HG03097 (cell line): ENCODE measurements around the gene PUS1.

Experiments
- ATAC-seq: cut with Tn5 transposase; IDR thresholded peaks from one replicate; pipeline ENCODE4 v1.9.1; 2021; ENCODE audit not compliant: unreplicated experiment, low FRiP score

The PUS1 gene

DNA sequence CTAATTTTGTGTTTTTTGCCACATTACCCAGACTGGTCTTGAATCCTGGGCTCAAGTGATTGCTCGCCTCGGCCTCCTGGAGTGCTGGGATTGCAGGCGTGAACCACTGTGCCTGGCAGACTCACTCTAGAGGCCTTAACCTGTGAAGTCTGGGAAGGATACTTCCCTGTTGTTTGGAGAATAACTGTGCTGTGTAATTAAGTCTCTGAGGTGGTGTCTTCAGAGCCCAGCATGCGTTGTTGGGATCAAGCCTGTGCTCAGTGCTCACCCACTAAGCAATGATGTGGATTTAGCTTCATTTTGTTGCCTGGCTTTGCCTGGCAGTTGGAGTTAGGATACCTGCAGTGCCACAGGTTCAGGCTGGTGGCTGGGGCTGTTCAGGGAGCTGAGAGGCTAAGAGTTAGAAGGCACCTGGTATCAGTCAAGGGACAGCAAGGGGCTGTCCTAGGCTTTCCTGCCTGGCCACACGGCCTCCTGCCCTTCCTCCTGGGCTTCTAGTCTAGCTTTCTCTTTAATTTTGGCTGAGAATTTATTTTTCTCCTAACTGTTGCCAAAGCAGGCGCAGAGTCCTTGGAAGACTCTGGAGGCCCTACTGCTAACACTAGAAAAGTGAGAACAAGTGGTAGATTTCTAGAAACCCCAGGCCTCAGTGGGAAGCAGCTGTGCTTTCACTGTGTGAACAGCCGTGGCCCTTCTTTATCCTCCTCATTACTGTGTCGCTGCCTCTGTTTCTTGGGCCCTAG lies 59.1 kb downstream of the PUS1 start:
- no peak for ATAC-seq

DNA sequence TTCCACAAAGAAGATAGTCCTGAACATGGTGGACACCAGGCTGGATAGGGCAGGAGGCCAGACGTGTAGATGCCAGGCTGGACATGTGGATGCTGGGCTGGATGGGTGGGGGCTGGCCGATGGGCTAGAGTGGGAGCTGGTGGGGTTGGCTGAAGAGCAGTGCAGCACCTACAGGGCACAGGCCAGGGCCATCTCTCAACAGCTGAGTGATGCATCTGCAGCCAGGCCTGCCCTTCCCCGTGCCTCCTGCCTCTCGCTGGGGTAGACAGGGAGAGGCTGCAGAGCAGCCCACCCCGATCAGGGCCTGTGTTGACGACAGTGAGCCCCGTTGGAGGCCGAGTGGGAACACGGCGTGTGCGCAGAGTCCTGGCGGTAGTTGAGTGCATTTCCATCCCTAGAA lies 59.9 kb downstream of the PUS1 start:
- no peak for ATAC-seq

DNA sequence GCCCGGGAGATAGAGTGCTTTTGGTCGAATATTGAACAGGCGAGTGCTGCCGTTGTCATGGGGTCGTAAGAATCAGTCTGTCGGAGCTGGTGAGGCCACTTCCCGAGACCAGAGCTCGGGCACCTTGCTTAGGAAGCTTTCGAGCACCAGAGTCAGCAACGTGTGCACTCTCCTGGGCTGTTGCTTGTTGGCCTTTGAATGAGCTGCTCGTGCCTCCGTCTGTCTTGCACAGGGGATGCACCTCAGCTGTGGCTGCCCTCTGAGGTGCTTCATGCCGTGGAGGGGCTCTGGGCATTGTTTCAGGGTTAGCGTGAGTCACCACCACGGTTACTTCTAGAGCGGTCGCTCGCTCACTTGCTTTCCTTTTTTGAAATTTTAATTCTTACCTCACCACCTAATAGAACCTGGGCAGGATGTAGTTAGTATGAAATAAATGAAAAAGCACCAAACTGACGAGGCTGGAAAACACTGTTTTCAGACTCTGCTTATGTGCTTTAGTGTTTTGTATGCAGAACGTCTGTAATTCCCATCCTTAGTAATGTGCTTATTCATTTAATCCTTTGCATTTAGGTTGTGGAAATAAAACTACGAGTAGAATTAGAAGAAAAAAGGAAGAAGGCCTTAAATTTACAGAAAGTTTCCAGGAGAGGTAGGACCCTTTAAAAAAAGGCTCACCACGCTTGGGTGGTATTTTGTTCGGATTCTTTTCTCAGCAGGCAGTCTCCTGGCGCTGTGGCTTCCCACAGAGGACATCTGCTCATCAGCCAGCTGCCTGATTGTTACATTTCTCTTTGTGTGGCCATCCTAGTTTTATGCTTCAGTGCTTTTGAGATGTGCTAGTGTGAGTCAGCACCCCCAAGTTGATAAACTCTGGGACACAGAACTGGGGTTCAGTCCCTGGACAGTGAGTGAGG lies 61.2 kb downstream of the PUS1 start:
- ATAC-seq = no peak

DNA sequence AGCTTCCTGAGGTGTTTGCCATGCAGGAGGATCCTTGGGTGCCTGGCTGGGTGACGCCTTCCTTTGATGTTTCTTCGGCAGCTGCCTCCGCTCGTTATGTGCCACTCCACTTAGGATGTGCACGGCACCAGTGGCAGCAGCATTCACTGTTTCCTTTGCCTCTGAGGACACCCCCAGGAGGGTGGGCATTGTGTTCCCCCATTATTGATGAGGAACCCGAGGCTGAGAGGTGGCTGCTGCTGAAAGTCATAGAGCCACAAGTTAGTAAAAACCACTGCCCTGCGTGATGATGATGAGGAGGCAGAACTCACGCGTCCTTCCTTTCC lies 61.9 kb downstream of the PUS1 start:
- ATAC-seq = no peak

DNA sequence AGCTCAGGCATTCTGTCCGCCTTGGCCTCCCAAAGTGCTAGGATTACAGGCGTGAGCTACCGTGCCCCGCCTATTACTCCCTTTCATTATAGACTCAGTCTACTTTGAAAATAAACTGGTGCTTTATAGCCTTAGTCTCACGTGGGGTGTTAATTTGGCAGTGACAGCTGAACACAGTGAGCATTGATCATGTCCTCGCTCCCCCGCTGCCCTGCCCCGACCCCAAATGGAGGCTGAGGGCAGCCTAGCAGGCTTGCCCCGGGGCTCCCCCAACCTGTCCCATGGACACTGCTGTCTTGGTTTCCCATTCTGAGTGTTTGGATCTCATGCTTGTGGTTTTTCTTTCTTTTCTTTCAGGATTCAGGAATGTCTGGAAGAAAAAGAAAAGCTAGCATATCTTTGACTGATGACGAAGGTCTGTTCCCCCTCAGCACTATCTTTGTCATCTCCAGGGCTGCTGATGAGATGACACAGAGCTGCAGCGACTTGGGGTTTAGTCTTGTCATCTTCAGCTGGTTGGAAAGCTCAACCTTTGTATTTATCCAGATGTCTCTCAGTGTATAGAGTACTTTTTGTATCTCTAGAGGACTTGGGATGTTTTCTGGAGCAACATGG lies 62.8 kb downstream of the PUS1 start:
- no peak for ATAC-seq

DNA sequence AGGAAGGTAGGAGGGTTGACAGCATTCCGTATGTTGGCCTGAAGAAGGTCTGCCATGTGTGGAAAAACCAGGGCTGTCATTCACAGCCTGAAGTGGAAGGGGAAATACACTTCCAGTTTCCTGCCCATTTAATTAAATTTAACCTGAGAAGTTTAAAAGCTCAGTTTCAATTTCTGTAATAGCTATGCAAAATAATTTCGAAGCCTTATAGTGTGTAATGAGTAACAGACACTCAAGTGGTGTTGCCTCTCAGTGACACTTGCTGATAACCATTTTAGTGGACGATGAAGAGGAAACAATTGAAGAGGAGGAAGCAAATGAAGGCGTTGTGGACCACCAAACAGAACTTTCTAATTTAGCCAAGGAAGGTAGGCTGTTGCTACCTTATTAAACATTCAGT lies 65.5 kb downstream of the PUS1 start:
- ATAC-seq = peak; percentile 79
